ENCODE measurements around the gene ARMC6.

- TF ChIP-seq CTCF (IDR thresholded peaks at IDR 0.05) (no peak), POLR2AphosphoS5 (IDR thresholded peaks at IDR 0.05; ENCODE audit: low read depth, low read length) (no peak), SIN3A (IDR thresholded peaks at IDR 0.05; ENCODE audit: borderline replicate concordance, insufficient read depth, low read depth, low read length) (no peak), TCF7L2 (IDR thresholded peaks at IDR 0.05; ENCODE audit: low read depth, low read length) (no peak)
Observed at GRCh38 chr19:18991468-18991867, 41.9 kb upstream of the ARMC6 start.
